ENCODE measurements around the gene CAMKK2. TPM values are rescaled to one million over a fixed set of nuclear protein-coding genes. Genes with fewer than 3 reads are reported as not detected.

CAMKK2 gene
- total RNA-seq, 1 experiment from 2014 or later: 34.0 TPM

DNA sequence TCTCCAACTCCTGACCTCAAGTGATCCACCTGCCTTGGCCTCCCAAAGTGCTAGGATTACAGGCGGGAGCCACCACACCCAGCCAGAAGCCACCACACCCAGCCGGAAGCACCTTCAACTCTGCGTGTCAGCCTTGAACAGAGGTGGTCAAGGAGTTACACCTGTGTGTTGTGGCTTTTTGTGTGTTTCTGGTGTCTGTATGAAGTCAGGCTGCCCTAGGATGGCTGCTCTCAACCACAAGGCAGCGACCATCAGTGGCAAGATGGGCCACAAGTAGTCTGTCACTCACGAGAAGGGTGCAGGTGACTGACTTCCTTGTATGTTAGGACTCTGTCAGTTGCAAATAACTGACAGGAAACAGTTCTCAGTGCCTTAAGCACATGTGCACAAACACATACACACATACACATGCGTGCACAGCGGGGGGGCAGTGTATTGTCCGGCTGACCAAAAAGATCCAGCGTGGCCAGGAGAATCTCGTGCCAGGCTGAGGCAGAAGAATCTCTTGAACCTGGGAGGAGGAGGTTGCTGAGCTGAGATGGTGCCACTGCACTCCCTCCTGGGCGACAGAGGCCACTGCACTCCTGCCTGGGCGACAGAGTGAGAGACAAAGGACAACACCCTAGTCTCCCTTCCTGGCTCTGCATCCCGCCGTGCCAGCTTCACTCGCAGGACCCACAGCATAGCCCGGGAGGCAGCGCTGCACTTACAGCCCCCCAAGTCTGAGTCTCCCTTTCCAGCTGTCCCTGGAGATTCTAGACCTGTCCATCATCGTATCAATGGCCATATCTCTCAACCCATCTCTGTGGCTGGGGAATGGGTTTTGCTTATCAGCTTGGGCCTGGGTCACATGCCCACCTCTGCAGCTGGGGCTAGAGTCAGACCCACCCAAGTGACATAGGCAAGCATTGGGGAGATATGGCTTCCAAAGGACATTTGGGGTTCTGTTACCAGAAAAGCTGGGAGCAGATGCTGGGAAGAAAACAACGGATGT, 72.9 kb downstream of the CAMKK2 start:
- Mint-ChIP-seq H3K36me3 (ENCODE audit: insufficient read depth, unreplicated experiment) (peaks cover 17% of the 10 kb centered on the region), H3K27ac (ENCODE audit: unreplicated experiment) (no peak overlapping the region), H3K4me1 (ENCODE audit: low read depth, unreplicated experiment) (peaks cover 9% of the 10 kb centered on the region), H3K9me3 (ENCODE audit: low read depth, unreplicated experiment) (no peaks in the 10 kb centered on the region), H3K4me3 (ENCODE audit: low read depth, unreplicated experiment) (no peak overlapping the region), H3K27me3 (ENCODE audit: unreplicated experiment) (no peaks in the 10 kb centered on the region)
- BruUV-seq (replicated peaks): no TSS peak
- intact Hi-C loops (cut with micrococcal nuclease; ENCODE audit: unreplicated experiment): loop anchor here (2.0 kb wide), 1 partner anchor 163 kb away; no protein-coding TSS in a partner anchor
- peak; percentile 40 for DNase-seq
- TF ChIP-seq, protein P1, sequence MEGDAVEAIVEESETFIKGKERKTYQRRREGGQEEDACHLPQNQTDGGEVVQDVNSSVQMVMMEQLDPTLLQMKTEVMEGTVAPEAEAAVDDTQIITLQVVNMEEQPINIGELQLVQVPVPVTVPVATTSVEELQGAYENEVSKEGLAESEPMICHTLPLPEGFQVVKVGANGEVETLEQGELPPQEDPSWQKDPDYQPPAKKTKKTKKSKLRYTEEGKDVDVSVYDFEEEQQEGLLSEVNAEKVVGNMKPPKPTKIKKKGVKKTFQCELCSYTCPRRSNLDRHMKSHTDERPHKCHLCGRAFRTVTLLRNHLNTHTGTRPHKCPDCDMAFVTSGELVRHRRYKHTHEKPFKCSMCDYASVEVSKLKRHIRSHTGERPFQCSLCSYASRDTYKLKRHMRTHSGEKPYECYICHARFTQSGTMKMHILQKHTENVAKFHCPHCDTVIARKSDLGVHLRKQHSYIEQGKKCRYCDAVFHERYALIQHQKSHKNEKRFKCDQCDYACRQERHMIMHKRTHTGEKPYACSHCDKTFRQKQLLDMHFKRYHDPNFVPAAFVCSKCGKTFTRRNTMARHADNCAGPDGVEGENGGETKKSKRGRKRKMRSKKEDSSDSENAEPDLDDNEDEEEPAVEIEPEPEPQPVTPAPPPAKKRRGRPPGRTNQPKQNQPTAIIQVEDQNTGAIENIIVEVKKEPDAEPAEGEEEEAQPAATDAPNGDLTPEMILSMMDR (IDR thresholded peaks at IDR 0.05; ENCODE audit: unreplicated experiment): peak; percentile 28
- CTCF ChIA-PET: interaction anchor here (1.4 kb wide), 1 partner anchor 9 kb away, joined by 4 read pairs; no protein-coding TSS in a partner anchor

DNA sequence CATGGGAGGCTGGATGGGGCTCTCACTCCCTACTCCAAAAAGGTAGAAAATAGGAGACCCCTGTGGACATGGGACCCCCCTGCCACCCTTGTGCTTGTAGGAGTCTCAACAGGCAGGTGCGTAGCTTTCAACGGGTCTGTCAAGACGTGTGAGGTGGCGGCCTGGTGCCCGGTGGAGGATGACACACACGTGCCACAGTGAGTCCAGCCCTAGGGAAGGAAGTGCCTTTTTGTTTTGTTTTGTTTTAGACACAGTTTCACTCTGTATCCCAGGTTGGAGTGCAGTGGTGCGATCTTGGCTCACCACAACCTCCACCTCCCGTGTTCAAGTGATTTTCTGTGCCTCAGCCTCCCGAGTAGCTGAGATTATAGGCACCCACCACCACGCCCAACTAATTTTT, 73.7 kb downstream of the CAMKK2 start:
- H3K36me3 Mint-ChIP-seq (ENCODE audit: insufficient read depth, unreplicated experiment): peaks cover 17% of the 10 kb centered on the region
- no peaks in the 10 kb centered on the region for H3K9me3 Mint-ChIP-seq (ENCODE audit: low read depth, unreplicated experiment)
- no peak overlapping the region for H3K4me3 Mint-ChIP-seq (ENCODE audit: low read depth, unreplicated experiment)
- DNase-seq: no peak
- TF ChIP-seq, protein P1 (IDR thresholded peaks at IDR 0.05; ENCODE audit: unreplicated experiment): no peak
- intact Hi-C loops (cut with micrococcal nuclease; ENCODE audit: unreplicated experiment): loop anchor here (2.0 kb wide), 1 partner anchor 162 kb away; no protein-coding TSS in a partner anchor
- no TSS peak for BruUV-seq (replicated peaks)
- CTCF ChIA-PET: no interaction called here
- peaks cover 12% of the 10 kb centered on the region for H3K4me1 Mint-ChIP-seq (ENCODE audit: low read depth, unreplicated experiment)
- no peaks in the 10 kb centered on the region for H3K27me3 Mint-ChIP-seq (ENCODE audit: unreplicated experiment)
- no peak overlapping the region for H3K27ac Mint-ChIP-seq (ENCODE audit: unreplicated experiment)

DNA sequence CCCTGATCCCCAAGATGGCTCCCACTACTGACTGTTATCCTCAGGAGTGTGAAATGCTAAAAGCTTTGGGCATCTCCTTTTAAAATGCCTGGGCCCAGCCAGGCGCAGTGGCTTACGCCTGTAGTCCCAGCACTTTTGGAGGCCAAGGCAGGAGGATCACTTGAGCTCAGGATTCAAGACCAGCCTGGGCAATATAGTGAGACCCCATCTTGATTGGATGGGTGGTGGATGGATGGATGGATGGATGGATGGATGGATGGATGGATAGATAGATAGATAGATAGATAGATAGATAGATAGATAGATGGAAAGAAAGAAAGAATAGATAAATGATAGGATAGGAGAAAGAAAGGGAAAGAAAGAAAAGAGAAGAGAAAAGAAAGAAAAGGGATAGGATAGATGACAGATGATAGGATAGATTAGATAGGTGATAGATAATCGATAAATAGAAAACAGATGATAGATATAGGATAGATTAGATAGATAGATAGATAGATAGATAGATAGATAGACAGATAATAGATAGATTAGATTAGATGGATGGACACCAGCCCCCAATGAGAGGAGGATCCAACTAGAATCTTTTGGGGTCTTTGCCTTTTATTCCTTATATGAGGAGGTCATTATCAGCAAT, 77.0 kb downstream of the CAMKK2 start:
- no peaks in the 10 kb centered on the region for H3K9me3 Mint-ChIP-seq (ENCODE audit: low read depth, unreplicated experiment)
- BruUV-seq (replicated peaks): no TSS peak

More for the DNA sequence above, 77.0 kb downstream of the CAMKK2 start:
- TF ChIP-seq, protein P1 (IDR thresholded peaks at IDR 0.05; ENCODE audit: unreplicated experiment): no peak
- Mint-ChIP-seq H3K27me3 (ENCODE audit: unreplicated experiment) (no peaks in the 10 kb centered on the region), H3K4me1 (ENCODE audit: low read depth, unreplicated experiment) (peaks cover 31% of the 10 kb centered on the region), H3K36me3 (ENCODE audit: insufficient read depth, unreplicated experiment) (peaks cover 19% of the 10 kb centered on the region), H3K27ac (ENCODE audit: unreplicated experiment) (no peak overlapping the region), H3K4me3 (ENCODE audit: low read depth, unreplicated experiment) (no peak overlapping the region)
- intact Hi-C loops (cut with micrococcal nuclease; ENCODE audit: unreplicated experiment): loop anchor here (5.0 kb wide), 1 partner anchor 97 kb away; no protein-coding TSS in a partner anchor
- CTCF ChIA-PET: no interaction called here
- no peak for DNase-seq
